H1 (cell line): ENCODE measurements around the gene C3orf38. TPM values are rescaled to one million over a fixed set of nuclear protein-coding genes. Genes with fewer than 3 reads are reported as not detected.
A peak's percentile ranks its signal among the peaks of the same experiment; 100 is the strongest.

Source experiments
- polyA plus RNA-seq, 7 experiments: library from polyadenylated mRNA; depleted of rRNA in 3 of 7; stranded (reverse) in 5 of 7; unstranded in 2 of 7; fragments of >200 nt in 5 of 7; fragments of 200-250 nt in 2 of 7; gene quantifications; 1 replicate in 5 of 7; 2 replicates in 1 of 7; 4 replicates in 1 of 7; pipeline versions ENCODE4 v1.2.1 to v1.2.3, GENCODE V29; 2011 to 2013; ENCODE audit warnings: missing spikeins in 2 of 7, mixed read lengths in 2 of 7
- total RNA-seq: library from RNA; stranded (reverse); fragmentation: NEBNext Ultra II Directional; extraction: Animal tissue kit (Norgen Biotek cat#: 25700); gene quantifications from 2 replicates; pipeline ENCODE4 v1.2.1, GENCODE V29; 2021
- TF ChIP-seq, protein P1 (sequence below), 3 experiments: IDR thresholded peaks; 1 replicate in 2 of 3; 2 replicates in 1 of 3; pipeline versions ENCODE4 v1.5.1 to v1.6.1; 2011; ENCODE audit warnings: low read length in 3 of 3, mild to moderate bottlenecking in 3 of 3, inconsistent platforms in 2 of 3, low read depth in 1 of 3, moderate library complexity in 1 of 3; ENCODE audit not compliant: insufficient read depth in 1 of 3; ENCODE audit errors: control extremely low read depth in 1 of 3

Gene C3orf38
- total and polyA plus RNA-seq, 2 of the 8 experiments (the other 6 are each of a cell fraction or from before 2014, with no cell fraction given), result 8.6 to 32.1 TPM

DNA sequence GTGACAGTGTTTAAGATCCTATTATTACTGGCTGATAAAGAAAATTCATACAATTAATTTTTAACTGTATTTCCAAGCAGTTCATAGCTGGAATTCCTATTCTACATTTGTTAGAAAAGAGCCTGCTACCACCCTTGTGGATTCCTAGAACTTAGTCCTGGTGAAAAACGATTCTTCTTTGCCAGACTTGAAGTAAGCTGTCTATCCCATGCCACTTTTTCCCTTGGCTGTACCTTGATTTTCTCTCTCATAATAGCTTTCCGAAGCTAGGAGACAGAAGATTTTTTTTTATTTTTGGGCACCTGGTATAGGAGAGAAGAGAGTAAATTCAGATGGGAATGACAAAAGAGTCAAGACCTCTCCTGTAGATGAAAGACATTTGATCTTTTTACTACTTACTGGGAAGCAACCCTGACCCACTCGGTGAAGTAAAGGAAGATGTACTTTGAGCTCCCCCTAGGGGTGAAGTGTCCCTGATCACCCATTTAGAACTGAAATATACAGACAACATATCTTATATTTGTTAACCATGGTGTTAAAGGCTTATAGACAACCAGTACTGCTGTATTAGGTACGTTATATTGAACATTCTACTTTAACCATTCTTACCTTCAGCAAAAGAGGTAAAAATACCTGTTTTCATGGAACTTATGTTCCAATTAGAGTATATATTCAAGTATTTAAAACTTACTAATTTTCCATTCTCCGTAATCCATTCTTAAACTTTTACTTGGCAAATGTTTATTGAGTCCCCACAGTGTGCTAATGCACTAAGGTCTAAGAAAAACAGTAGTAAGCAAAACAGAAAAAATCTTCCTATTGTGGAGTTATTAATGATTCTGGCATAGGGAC, 36.2 kb upstream of the C3orf38 start (continued):
- TF ChIP-seq, protein P1, sequence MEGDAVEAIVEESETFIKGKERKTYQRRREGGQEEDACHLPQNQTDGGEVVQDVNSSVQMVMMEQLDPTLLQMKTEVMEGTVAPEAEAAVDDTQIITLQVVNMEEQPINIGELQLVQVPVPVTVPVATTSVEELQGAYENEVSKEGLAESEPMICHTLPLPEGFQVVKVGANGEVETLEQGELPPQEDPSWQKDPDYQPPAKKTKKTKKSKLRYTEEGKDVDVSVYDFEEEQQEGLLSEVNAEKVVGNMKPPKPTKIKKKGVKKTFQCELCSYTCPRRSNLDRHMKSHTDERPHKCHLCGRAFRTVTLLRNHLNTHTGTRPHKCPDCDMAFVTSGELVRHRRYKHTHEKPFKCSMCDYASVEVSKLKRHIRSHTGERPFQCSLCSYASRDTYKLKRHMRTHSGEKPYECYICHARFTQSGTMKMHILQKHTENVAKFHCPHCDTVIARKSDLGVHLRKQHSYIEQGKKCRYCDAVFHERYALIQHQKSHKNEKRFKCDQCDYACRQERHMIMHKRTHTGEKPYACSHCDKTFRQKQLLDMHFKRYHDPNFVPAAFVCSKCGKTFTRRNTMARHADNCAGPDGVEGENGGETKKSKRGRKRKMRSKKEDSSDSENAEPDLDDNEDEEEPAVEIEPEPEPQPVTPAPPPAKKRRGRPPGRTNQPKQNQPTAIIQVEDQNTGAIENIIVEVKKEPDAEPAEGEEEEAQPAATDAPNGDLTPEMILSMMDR (IDR thresholded peaks at IDR 0.05; ENCODE audit: control extremely low read depth in 1 of 3, insufficient read depth in 1 of 3, low read depth in 1 of 3, low read length in 3 of 3), result peak in 2 of 3 experiments; percentile 48 to 66; a peak in 2 of 4 replicates
